HepG2 (cell line): Measurements from ENCODE around the gene C1QTNF1. TPM values are rescaled to one million over a fixed set of nuclear protein-coding genes. Genes with fewer than 3 reads are reported as not detected.

Experiments used
- ARID4A ChIP-seq: sonication (generic); formaldehyde crosslinking; IDR thresholded peaks from 2 replicates; pipeline ENCODE4 v1.5.0; 2020; ENCODE audit warnings: mild to moderate bottlenecking, missing genetic modification reagents, borderline replicate concordance
- BORCS8-MEF2B ChIP-seq: sonication (generic); formaldehyde crosslinking; IDR thresholded peaks from 2 replicates; pipeline ENCODE4 v1.8.0; 2022; ENCODE audit warnings: mild to moderate bottlenecking, missing genetic modification reagents
- CEBPG ChIP-seq: IDR thresholded peaks from 2 replicates; pipeline ENCODE4 v1.6.1; 2016
- IRF9 ChIP-seq: sonication (generic); formaldehyde crosslinking; IDR thresholded peaks from 2 replicates; pipeline ENCODE4 v1.8.0; 2022; ENCODE audit warnings: missing genetic modification reagents, mild to moderate bottlenecking, borderline replicate concordance
- KDM1A ChIP-seq: IDR thresholded peaks from 2 replicates; pipeline ENCODE4 v1.6.1; 2016; ENCODE audit warnings: missing compliant biosample characterization
- MTA1 ChIP-seq: sonication (generic); formaldehyde crosslinking; IDR thresholded peaks from 2 replicates; pipeline ENCODE4 v1.4.0; 2020; ENCODE audit warnings: missing genetic modification reagents, mild to moderate bottlenecking, borderline replicate concordance
- NCOA2 ChIP-seq: sonication (generic); formaldehyde crosslinking; IDR thresholded peaks from 2 replicates; pipeline ENCODE4 v1.8.0; 2022; ENCODE audit warnings: inconsistent platforms
- REPIN1 ChIP-seq: sonication (generic); formaldehyde crosslinking; IDR thresholded peaks from 2 replicates; pipeline ENCODE4 v1.8.0; 2022; ENCODE audit warnings: missing genetic modification reagents, low read depth, mild to moderate bottlenecking, borderline replicate concordance
- RFX1 ChIP-seq: fragments of 450-650 bp; IDR thresholded peaks from 2 replicates; pipeline ENCODE4 v1.6.1; 2017
- RFXAP ChIP-seq: sonication (generic); formaldehyde crosslinking; IDR thresholded peaks from 2 replicates; pipeline ENCODE4 v1.4.0; 2020; ENCODE audit warnings: missing genetic modification reagents, borderline replicate concordance
- SNAPC5 ChIP-seq: sonication (generic); formaldehyde crosslinking; IDR thresholded peaks from 2 replicates; pipeline ENCODE4 v1.8.1; 2023; ENCODE audit warnings: mild to moderate bottlenecking, missing genetic modification reagents, borderline replicate concordance
- TEAD2 ChIP-seq: sonication (generic); formaldehyde crosslinking; IDR thresholded peaks from 2 replicates; pipeline ENCODE4 v1.9.0; 2021; ENCODE audit warnings: missing genetic modification reagents
- TMF1 ChIP-seq: sonication (generic); formaldehyde crosslinking; IDR thresholded peaks from 2 replicates; pipeline ENCODE4 v1.8.1; 2022; ENCODE audit warnings: low read depth, missing genetic modification reagents
- ZGPAT ChIP-seq: IDR thresholded peaks from 2 replicates; pipeline ENCODE4 v1.6.1; 2016; ENCODE audit warnings: mild to moderate bottlenecking
- ZNF256 ChIP-seq: sonication (generic); formaldehyde crosslinking; conservative IDR thresholded peaks from 2 replicates; pipeline ENCODE4 v1.4.0; 2020; ENCODE audit warnings: missing genetic modification reagents
- ZNF496 ChIP-seq: sonication (generic); formaldehyde crosslinking; IDR thresholded peaks from 2 replicates; pipeline ENCODE4 v1.8.1; 2023; ENCODE audit warnings: mild to moderate bottlenecking, moderate library complexity, missing genetic modification reagents; ENCODE audit not compliant: insufficient replicate concordance
- ZNF549 ChIP-seq: sonication (generic); formaldehyde crosslinking; IDR thresholded peaks from 2 replicates; pipeline ENCODE4 v1.5.0; 2020; ENCODE audit warnings: missing genetic modification reagents
- ZNF605 ChIP-seq: sonication (generic); formaldehyde crosslinking; IDR thresholded peaks from 2 replicates; pipeline ENCODE4 v1.8.0; 2022; ENCODE audit warnings: mild to moderate bottlenecking, missing genetic modification reagents
- ZNF788 ChIP-seq: sonication (generic); formaldehyde crosslinking; IDR thresholded peaks from 2 replicates; pipeline ENCODE4 v1.5.0; 2020; ENCODE audit warnings: mild to moderate bottlenecking, missing genetic modification reagents, borderline replicate concordance
- ZNF839 ChIP-seq: sonication (generic); formaldehyde crosslinking; IDR thresholded peaks from 2 replicates; pipeline ENCODE4 v1.4.0; 2020; ENCODE audit warnings: missing genetic modification reagents, mild to moderate bottlenecking, borderline replicate concordance
- ZNF883 ChIP-seq: sonication (generic); formaldehyde crosslinking; IDR thresholded peaks from 2 replicates; pipeline ENCODE4 v1.5.1; 2020; ENCODE audit warnings: mild to moderate bottlenecking, missing genetic modification reagents; ENCODE audit errors: not compliant biosample characterization
- polyA plus RNA-seq, 8 experiments: library from polyadenylated mRNA; depleted of rRNA in 3 of 8; stranded (reverse) in 7 of 8; unstranded in 1 of 8; fragments of >200 nt; fragmentation: Illumina TruSeq in 4 of 8; extraction: Trizol in 4 of 8; gene quantifications; 2 replicates each; pipeline versions ENCODE4 v1.2.1 to v1.2.3, GENCODE V29; 2011 to 2016; ENCODE audit warnings: low read depth in 4 of 8, missing spikeins in 1 of 8, mixed read lengths in 1 of 8; ENCODE audit not compliant: insufficient read depth in 1 of 8
- total RNA-seq, 5 experiments: library from RNA; depleted of rRNA; stranded (reverse); fragments of >200 nt; fragmentation: Illumina TruSeq; extraction: Trizol; gene quantifications; 2 replicates each; pipeline ENCODE4 v1.2.3, GENCODE V29; 2016; ENCODE audit warnings: low read depth in 1 of 5
- TF ChIP-seq, protein P1 (sequence below): IDR thresholded peaks from 2 replicates; pipeline ENCODE4 v1.6.1; 2016; ENCODE audit warnings: low read depth, borderline replicate concordance

C1QTNF1 gene
- total and polyA plus RNA-seq, 2 of the 13 experiments (the other 11 are each of a cell fraction or from before 2014, with no cell fraction given) = 0.18 to 0.86 TPM

- TF ChIP-seq RFXAP (CRISPR knock-in tag) (peak; percentile 61), KDM1A (CRISPR knock-in tag) (peak; percentile 5; the same call in 1 of the 2 replicates), ZGPAT (CRISPR knock-in tag) (peak; percentile 58; the same call in 1 of the 2 replicates), SNAPC5 (0 out of 2 replicates have a peak, but pooled peaks have one; percentile 15), ZNF496 (CRISPR knock-in tag) (no peak), ZNF839 (CRISPR knock-in tag) (no peak), ZNF605 (CRISPR knock-in tag) (peak; percentile 96), CEBPG (CRISPR knock-in tag) (peak; percentile 26; the same call in 1 of the 2 replicates), REPIN1 (CRISPR knock-in tag) (peak; percentile 73; the same call in 1 of the 2 replicates), TMF1 (CRISPR knock-in tag) (0 out of 2 replicates have a peak, but pooled peaks have one; percentile 73), RFX1 (no peak), TEAD2 (CRISPR knock-in tag) (no peak), ZNF788 (0 out of 2 replicates have a peak, but pooled peaks have one; percentile 6), ZNF883 (CRISPR knock-in tag) (no peak), ZNF256 (CRISPR knock-in tag) (0 out of 2 replicates have a peak, but pooled peaks have one; percentile 15), ARID4A (CRISPR knock-in tag) (peak; percentile 84), NCOA2 (CRISPR knock-in tag) (peak; percentile 33; the same call in 1 of the 2 replicates), MTA1 (CRISPR knock-in tag) (0 out of 2 replicates have a peak, but pooled peaks have one; percentile 4), BORCS8-MEF2B (CRISPR knock-in tag) (peak; percentile 86), ZNF549 (CRISPR knock-in tag) (no peak), IRF9 (peak; percentile 29; the same call in 1 of the 2 replicates)
- TF ChIP-seq, protein P1, sequence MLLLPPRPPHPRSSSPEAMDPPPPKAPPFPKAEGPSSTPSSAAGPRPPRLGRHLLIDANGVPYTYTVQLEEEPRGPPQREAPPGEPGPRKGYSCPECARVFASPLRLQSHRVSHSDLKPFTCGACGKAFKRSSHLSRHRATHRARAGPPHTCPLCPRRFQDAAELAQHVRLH (CRISPR knock-in tag) = peak; percentile 30; the same call in 1 of the 2 replicates
These were observed 44.0 kb upstream of the C1QTNF1 start, which contains the start of gene LGALS3BP (continued) for GRCh38 chr17:78979780-78980623.
